H1 (cell line): ENCODE measurements around the gene L3MBTL4. TPM values are rescaled to one million over a fixed set of nuclear protein-coding genes. Genes with fewer than 3 reads are reported as not detected.

Source experiments
- CTCF ChIA-PET: fragments of 300-600 bp; sonication (Branson Sonifier 250); formaldehyde crosslinking; loops from one replicate; lab custom pipeline; 2021; ENCODE audit not compliant: partially characterized antibody; lab: Charles Lee
- POLR2A ChIA-PET: fragments of 300-600 bp; sonication (Branson Sonifier 250); formaldehyde crosslinking; loops from one replicate; lab custom pipeline; 2021; ENCODE audit warnings: inconsistent platforms; ENCODE audit not compliant: partially characterized antibody; lab: Charles Lee
- DNase-seq, 2 experiments: peaks; one replicate each; pipeline versions ENCODE4 v3.0.0 to v3.0.0-alpha.2; 2010 to 2022; ENCODE audit warnings: low spot score in 2 of 2, low read depth in 1 of 2, mixed read lengths in 1 of 2
- FAIRE-seq: peaks from 2 replicates; lab custom pipeline; 2011; peaks lifted over from hg19 to GRCh38; lab: Jason Lieb, UNC
- H2AFZ ChIP-seq: 2 replicates; pipeline ENCODE4 v1.8.1; 2012; ENCODE audit warnings: low read length, inconsistent platforms
- H2AK5ac ChIP-seq: 2 replicates; pipeline ENCODE4 v1.6.1; 2013; ENCODE audit warnings: low read depth, low read length
- H2BK120ac ChIP-seq: replicated peaks from 2 replicates; pipeline ENCODE3; 2013; ENCODE audit warnings: low read depth, low read length, inconsistent platforms
- H2BK12ac ChIP-seq: 2 replicates; pipeline ENCODE4 v1.6.1; 2013; ENCODE audit warnings: low read depth, low read length
- H2BK15ac ChIP-seq: 2 replicates; pipeline ENCODE4 v1.6.1; 2013; ENCODE audit warnings: low read length
- H2BK20ac ChIP-seq: 2 replicates; pipeline ENCODE4 v1.6.1; 2013; ENCODE audit warnings: low read length
- H2BK5ac ChIP-seq: 2 replicates; pipeline ENCODE4 v1.6.1; 2013; ENCODE audit warnings: low read depth, low read length
- H3K14ac ChIP-seq: 2 replicates; pipeline ENCODE4 v1.6.1; 2013; ENCODE audit warnings: inconsistent platforms; ENCODE audit not compliant: insufficient read length
- H3K18ac ChIP-seq: 2 replicates; pipeline ENCODE4 v1.6.1; 2013; ENCODE audit warnings: low read length; ENCODE audit errors: extremely low read depth
- H3K23ac ChIP-seq: 2 replicates; pipeline ENCODE4 v1.6.1; 2013; ENCODE audit warnings: inconsistent platforms; ENCODE audit not compliant: insufficient read length
- H3K23me2 ChIP-seq: 2 replicates; pipeline ENCODE4 v1.6.1; 2013; ENCODE audit warnings: low read depth, low read length
- H3K27ac ChIP-seq: 2 replicates; pipeline ENCODE4 v1.6.1; 2011; ENCODE audit warnings: low read depth, low read length, inconsistent platforms
- H3K27me3 ChIP-seq, 4 experiments: replicated peaks in 1 of 4; 1 replicate in 1 of 4; 2 replicates in 3 of 4; pipeline versions ENCODE4 v1.6.1 to v1.8.1; 2011 to 2013; ENCODE audit warnings: low read length in 3 of 4, mild to moderate bottlenecking in 3 of 4, inconsistent platforms in 2 of 4, mixed read lengths in 2 of 4, moderate library complexity in 1 of 4; ENCODE audit not compliant: control insufficient read depth in 3 of 4, insufficient read depth in 3 of 4; ENCODE audit errors: extremely low read depth in 1 of 4
- H3K36me3 ChIP-seq, 4 experiments: 2 replicates each; pipeline versions ENCODE4 v1.6.1 to v1.8.1; 2011 to 2013; ENCODE audit warnings: mild to moderate bottlenecking in 4 of 4, low read length in 3 of 4, moderate library complexity in 2 of 4, control low read depth in 1 of 4, inconsistent platforms in 1 of 4; ENCODE audit not compliant: insufficient read depth in 4 of 4, control insufficient read depth in 2 of 4
- H3K4ac ChIP-seq: replicated peaks from 2 replicates; pipeline ENCODE3; 2013; ENCODE audit warnings: low read length, low read depth, mixed read lengths, inconsistent platforms; ENCODE audit not compliant: insufficient read length
- H3K4me1 ChIP-seq, 4 experiments: replicated peaks in 1 of 4; 1 replicate in 1 of 4; 2 replicates in 3 of 4; pipeline versions ENCODE4 v1.6.1 to v1.8.1; 2011 to 2013; ENCODE audit warnings: low read length in 3 of 4, inconsistent platforms in 2 of 4, mixed read lengths in 1 of 4; ENCODE audit not compliant: insufficient read depth in 4 of 4, control insufficient read depth in 3 of 4
- H3K4me2 ChIP-seq, 2 experiments: 2 replicates each; pipeline versions ENCODE4 v1.6.1 to v1.8.1; 2011 to 2013; ENCODE audit warnings: low read depth in 2 of 2, low read length in 2 of 2, control low read depth in 1 of 2, inconsistent platforms in 1 of 2, mild to moderate bottlenecking in 1 of 2; ENCODE audit not compliant: insufficient read depth in 1 of 2
- H3K4me3 ChIP-seq, 4 experiments: fragments of 200-600, 300-600 bp in 1 of 4; sonication (generic), shearing (Covaris generic), sonication (Bioruptor Twin) in 1 of 4; 2 replicates each; pipeline versions ENCODE4 v1.5.1 to v1.8.1; 2011 to 2016; ENCODE audit warnings: low read length in 4 of 4, low read depth in 3 of 4, control low read depth in 2 of 4, inconsistent platforms in 2 of 4, mild to moderate bottlenecking in 2 of 4, mixed read lengths in 1 of 4, moderate library complexity in 1 of 4; ENCODE audit not compliant: insufficient read depth in 2 of 4; ENCODE audit errors: extremely low read depth in 1 of 4
- H3K56ac ChIP-seq: replicated peaks from 2 replicates; pipeline ENCODE3; 2013; ENCODE audit warnings: low read depth, mild to moderate bottlenecking, mixed read lengths, low read length, inconsistent platforms; ENCODE audit not compliant: insufficient read length
- H3K79me1 ChIP-seq: 2 replicates; pipeline ENCODE4 v1.6.1; 2013; ENCODE audit warnings: low read depth, low read length, control low read depth
- H3K79me2 ChIP-seq, 2 experiments: 2 replicates each; pipeline versions ENCODE4 v1.6.1 to v1.8.1; 2012 to 2013; ENCODE audit warnings: low read length in 2 of 2, mild to moderate bottlenecking in 2 of 2, inconsistent platforms in 1 of 2; ENCODE audit not compliant: insufficient read depth in 2 of 2, control insufficient read depth in 1 of 2
- H3K9ac ChIP-seq, 4 experiments: replicated peaks in 1 of 4; 1 replicate in 1 of 4; 2 replicates in 3 of 4; pipeline versions ENCODE4 v1.6.1 to v1.8.1; 2011 to 2013; ENCODE audit warnings: low read depth in 3 of 4, low read length in 3 of 4, control low read depth in 2 of 4, mild to moderate bottlenecking in 2 of 4, moderate library complexity in 2 of 4, inconsistent platforms in 1 of 4; ENCODE audit errors: extremely low read depth in 1 of 4
- H3K9me3 ChIP-seq, 2 experiments: 2 replicates each; pipeline versions ENCODE4 v1.6.1 to v1.8.1; 2012 to 2013; ENCODE audit warnings: mild to moderate bottlenecking in 2 of 2, moderate library complexity in 2 of 2, control low read depth in 1 of 2, inconsistent platforms in 1 of 2, low read depth in 1 of 2, low read length in 1 of 2, mixed read lengths in 1 of 2; ENCODE audit not compliant: insufficient read depth in 2 of 2
- H4K20me1 ChIP-seq, 2 experiments: replicated peaks in 1 of 2; 2 replicates each; pipeline versions ENCODE3 to v1.8.1; 2011 to 2013; ENCODE audit warnings: inconsistent platforms in 2 of 2, low read length in 2 of 2, mild to moderate bottlenecking in 1 of 2; ENCODE audit not compliant: insufficient read depth in 2 of 2, control insufficient read depth in 1 of 2
- H4K5ac ChIP-seq: 2 replicates; pipeline ENCODE4 v1.6.1; 2013; ENCODE audit warnings: low read length, low read depth, mixed read lengths, inconsistent platforms; ENCODE audit not compliant: insufficient read length
- H4K8ac ChIP-seq: 2 replicates; pipeline ENCODE4 v1.8.0; 2013; ENCODE audit warnings: mild to moderate bottlenecking, moderate library complexity, low read length, inconsistent platforms; ENCODE audit not compliant: insufficient read depth; ENCODE audit errors: extremely low read depth
- H4K91ac ChIP-seq: replicated peaks from 2 replicates; pipeline ENCODE3; 2013; ENCODE audit warnings: low read length, mixed read lengths, inconsistent platforms; ENCODE audit not compliant: insufficient read length
- EGR1 ChIP-seq: IDR thresholded peaks from 2 replicates; pipeline ENCODE4 v1.6.1; 2011; ENCODE audit warnings: low read depth, low read length, borderline replicate concordance
- WGBS, 2 experiments: shearing (Covaris generic) in 1 of 2; methylation state at CpG; one replicate each; pipeline versions ENCODE4 v1.1.6 to v1.1.7; 2013 to 2015; ENCODE audit warnings: low lambda C conversion rate in 2 of 2, mixed read lengths in 2 of 2, inconsistent platforms in 1 of 2, low coverage in 1 of 2, missing lambda C conversion rate in 1 of 2; ENCODE audit not compliant: insufficient replicate concordance in 2 of 2, insufficient coverage in 1 of 2, insufficient read length in 1 of 2; ENCODE audit errors: extremely low coverage in 1 of 2, missing lambda C conversion rate in 1 of 2; 5-methylcytosine and 5-hydroxymethylcytosine counted together
- polyA plus RNA-seq, 7 experiments: library from polyadenylated mRNA; depleted of rRNA in 3 of 7; stranded (reverse) in 5 of 7; unstranded in 2 of 7; fragments of >200 nt in 5 of 7; fragments of 200-250 nt in 2 of 7; gene quantifications; 1 replicate in 5 of 7; 2 replicates in 1 of 7; 4 replicates in 1 of 7; pipeline versions ENCODE4 v1.2.1 to v1.2.3, GENCODE V29; 2011 to 2013; ENCODE audit warnings: missing spikeins in 2 of 7, mixed read lengths in 2 of 7
- total RNA-seq: library from RNA; stranded (reverse); fragmentation: NEBNext Ultra II Directional; extraction: Animal tissue kit (Norgen Biotek cat#: 25700); gene quantifications from 2 replicates; pipeline ENCODE4 v1.2.1, GENCODE V29; 2021
- TF ChIP-seq, protein P1 (sequence below): IDR thresholded peaks from 2 replicates; pipeline ENCODE4 v1.6.1; 2011; ENCODE audit warnings: low read length, improper control_type of control experiment

L3MBTL4 gene
- total and polyA plus RNA-seq, 2 of the 8 experiments (the other 6 are each of a cell fraction or from before 2014, with no cell fraction given) = 1.0 to 2.1 TPM

DNA sequence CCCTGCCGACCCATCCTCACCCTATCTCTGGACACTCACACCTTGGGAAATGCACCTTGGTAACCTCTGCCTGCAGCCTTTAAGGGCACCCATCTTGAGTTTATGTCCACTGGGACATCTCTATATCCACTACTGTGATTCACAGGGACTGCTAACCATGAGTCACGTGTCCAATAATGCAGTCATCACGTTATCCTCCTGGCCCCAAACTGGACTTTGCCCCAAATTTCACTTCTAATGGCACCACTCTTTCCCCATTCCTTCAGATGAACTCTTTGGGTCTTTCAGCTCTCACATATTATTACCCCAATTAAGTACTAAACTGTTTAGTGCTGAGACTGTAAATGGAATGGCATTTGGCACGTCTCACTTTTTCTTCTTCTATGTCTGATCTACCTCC lies 448.2 kb downstream of the L3MBTL4 start:
- H3K36me3 ChIP-seq = no peaks in the 10 kb centered on the region
- H4K5ac ChIP-seq = no peak overlapping the region
- H3K9me3 ChIP-seq = no peaks in the 10 kb centered on the region
- POLR2A ChIA-PET = no interaction called here
- FAIRE-seq (no peak), DNase-seq (no peak)
- no peak overlapping the region for H3K27ac ChIP-seq
- no peaks in the 10 kb centered on the region for H3K79me2 ChIP-seq
- WGBS, 2 experiments = 90% methylated on average over 4 of the region's 4 CpGs; no CpG with 5 or more reads in 1 of the 2 experiments
- no peak overlapping the region for H2BK120ac ChIP-seq
- H4K8ac ChIP-seq = no peak overlapping the region
- no peak overlapping the region for H2BK20ac ChIP-seq
- H4K20me1 ChIP-seq = no peaks in the 10 kb centered on the region
- no peak overlapping the region for H3K18ac ChIP-seq
- no peaks in the 10 kb centered on the region for H3K27me3 ChIP-seq
- no peak overlapping the region for H2BK5ac ChIP-seq
- no peak overlapping the region for H3K9ac ChIP-seq
- no peak overlapping the region for H3K4me2 ChIP-seq
- no peak overlapping the region for H2BK12ac ChIP-seq
- H3K79me1 ChIP-seq = no peaks in the 10 kb centered on the region
- no peak overlapping the region for H3K23ac ChIP-seq
- H2AK5ac ChIP-seq = no peak overlapping the region
- H4K91ac ChIP-seq = no peak overlapping the region
- no peak overlapping the region for H3K14ac ChIP-seq
- peaks cover 0 to 11% (median 5%) of the 10 kb centered on the region in 4 experiments; a peak in 6 of 7 replicates for H3K4me1 ChIP-seq
- no peak overlapping the region for H3K4me3 ChIP-seq
- H2AFZ ChIP-seq = no peak overlapping the region
- H3K23me2 ChIP-seq = no peaks in the 10 kb centered on the region
- H3K56ac ChIP-seq = no peak overlapping the region
- no peak overlapping the region for H2BK15ac ChIP-seq
- H3K4ac ChIP-seq = no peak overlapping the region
- CTCF ChIA-PET = interaction anchor here (1.3 to 1.6 kb wide), 2 partner anchors 19 to 75 kb away, joined by 3 to 4 read pairs; no protein-coding TSS in a partner anchor
- TF ChIP-seq, protein P1, sequence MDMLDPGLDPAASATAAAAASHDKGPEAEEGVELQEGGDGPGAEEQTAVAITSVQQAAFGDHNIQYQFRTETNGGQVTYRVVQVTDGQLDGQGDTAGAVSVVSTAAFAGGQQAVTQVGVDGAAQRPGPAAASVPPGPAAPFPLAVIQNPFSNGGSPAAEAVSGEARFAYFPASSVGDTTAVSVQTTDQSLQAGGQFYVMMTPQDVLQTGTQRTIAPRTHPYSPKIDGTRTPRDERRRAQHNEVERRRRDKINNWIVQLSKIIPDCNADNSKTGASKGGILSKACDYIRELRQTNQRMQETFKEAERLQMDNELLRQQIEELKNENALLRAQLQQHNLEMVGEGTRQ = no peak
- TF ChIP-seq EGR1 = no peak
